Stomach smooth muscle (tissue), 2 donors: ENCODE measurements around the gene MATN1.

Experiments used
- H3K27ac ChIP-seq: one replicate; pipeline ENCODE4 v1.7.0; 2013; ENCODE audit warnings: mild to moderate bottlenecking, low read length, inconsistent platforms
- H3K27me3 ChIP-seq, 2 donors: one replicate each; pipeline ENCODE4 v1.7.0; 2013; ENCODE audit warnings: low read length in 2 of 2; ENCODE audit not compliant: insufficient read depth in 2 of 2, control insufficient read depth in 1 of 2
- H3K36me3 ChIP-seq, 2 donors: one replicate each; pipeline ENCODE4 v1.7.0; 2013; ENCODE audit warnings: low read length in 2 of 2; ENCODE audit not compliant: control insufficient read depth in 2 of 2, insufficient read depth in 2 of 2
- H3K4me1 ChIP-seq: one replicate; pipeline ENCODE4 v1.7.0; 2013; ENCODE audit warnings: low read length; ENCODE audit not compliant: control insufficient read depth, insufficient read depth
- H3K4me3 ChIP-seq, 2 donors: one replicate each; pipeline ENCODE4 v1.7.0; 2013; ENCODE audit warnings: low read length in 2 of 2
- H3K9ac ChIP-seq, 2 donors: one replicate each; pipeline ENCODE4 v1.7.0; 2013; ENCODE audit warnings: low read length in 2 of 2, mild to moderate bottlenecking in 1 of 2
- H3K9me3 ChIP-seq, 2 donors: one replicate each; pipeline ENCODE4 v1.7.0; 2013; ENCODE audit warnings: low read length in 2 of 2; ENCODE audit not compliant: control insufficient read depth in 2 of 2
- donor health status: healthy.
- donor health status: Pancreatic carcinoma.

MATN1 gene

DNA sequence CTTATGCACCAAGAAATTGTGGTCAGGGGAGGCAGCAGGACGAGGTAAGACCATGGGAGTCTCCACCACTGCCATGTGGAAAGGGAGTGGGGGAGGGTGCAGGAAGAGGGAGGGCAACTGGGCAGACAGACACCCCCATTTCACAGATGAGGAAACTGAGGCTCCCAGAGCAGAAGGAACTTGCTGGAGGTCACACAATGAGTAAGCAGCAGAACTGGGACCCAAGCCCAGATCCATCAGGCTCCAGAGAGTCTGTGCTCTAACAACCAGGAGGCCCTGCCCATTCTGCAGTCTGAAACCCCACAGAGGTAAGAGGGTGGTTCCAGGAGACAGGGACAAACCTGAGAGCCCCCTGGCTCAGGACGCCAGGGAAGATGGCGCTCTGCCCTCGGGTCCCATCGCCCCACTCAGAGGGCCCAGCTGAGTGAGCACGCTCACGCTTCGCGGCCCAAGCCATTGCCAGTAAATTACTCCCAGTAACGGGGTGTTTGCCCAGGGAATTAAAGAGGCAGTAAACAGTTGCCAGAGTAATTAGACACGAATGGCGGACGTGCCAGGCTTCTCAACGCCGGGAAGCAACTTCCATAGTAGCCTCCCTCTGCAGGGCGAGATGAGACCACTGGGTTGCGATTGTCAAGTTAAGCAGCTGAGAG lies 59.2 kb downstream of the MATN1 start:
- no peak overlapping the region for H3K9ac ChIP-seq
- no peaks in the 10 kb centered on the region for H3K4me1 ChIP-seq
- no peaks in the 10 kb centered on the region for H3K9me3 ChIP-seq
- H3K27me3 ChIP-seq: peaks cover 2 to 3% of the 10 kb centered on the region in 2 donors
- no peak overlapping the region for H3K4me3 ChIP-seq
- H3K36me3 ChIP-seq: no peaks in the 10 kb centered on the region
- H3K27ac ChIP-seq: no peak overlapping the region

DNA sequence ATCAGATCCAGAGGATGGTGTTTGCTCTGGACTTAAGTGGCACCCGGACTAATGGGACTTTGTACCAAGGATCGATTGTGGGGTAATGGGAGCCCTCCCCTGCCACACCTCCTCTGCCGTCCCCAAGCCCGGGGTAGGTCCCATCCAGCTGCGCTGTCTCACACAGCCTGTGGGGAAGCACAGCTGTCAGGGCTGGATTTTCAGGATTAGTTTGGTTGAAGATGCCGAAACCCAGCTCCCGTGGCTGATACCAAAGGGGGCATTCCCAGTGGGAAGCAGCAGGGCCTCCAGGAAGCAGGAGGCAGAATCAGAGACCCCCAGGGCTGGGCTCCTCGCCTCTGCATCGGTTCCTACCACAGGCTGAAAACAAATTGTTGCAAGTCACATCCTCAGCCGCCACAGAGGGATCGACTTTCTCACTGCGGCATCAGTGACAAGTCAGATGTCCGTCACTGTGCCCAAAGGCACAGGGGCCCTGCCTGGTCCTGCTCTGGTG lies 59.7 kb downstream of the MATN1 start:
- H3K4me1 ChIP-seq: no peaks in the 10 kb centered on the region
- H3K27ac ChIP-seq: no peak overlapping the region
- no peaks in the 10 kb centered on the region for H3K9me3 ChIP-seq

DNA sequence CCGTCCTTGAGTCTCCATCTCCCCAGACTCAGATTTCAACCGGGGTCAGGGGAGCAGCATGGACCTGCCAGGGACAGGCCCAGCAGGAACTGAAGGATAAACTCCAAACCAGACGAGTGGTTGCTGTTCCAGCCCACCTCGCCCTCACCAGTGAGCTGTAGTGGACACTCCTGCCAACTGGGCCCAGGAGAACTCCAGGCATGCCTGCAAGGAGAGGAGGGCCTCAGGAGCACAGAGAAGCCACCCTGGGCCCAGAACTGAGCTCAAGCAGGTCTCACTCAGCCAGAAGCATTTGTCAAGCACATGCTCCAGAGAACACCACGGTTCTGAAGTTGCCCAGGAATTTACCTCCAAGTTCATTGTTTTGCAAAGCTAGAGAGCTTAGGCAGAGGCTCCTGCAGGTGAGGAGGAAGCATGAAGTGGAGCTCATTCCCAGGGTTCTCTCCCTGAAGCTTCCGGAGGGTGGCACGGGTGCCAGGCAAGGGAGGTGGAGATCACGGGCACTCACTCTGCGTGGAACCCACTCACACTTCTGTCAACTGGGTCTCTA lies 61.0 kb downstream of the MATN1 start:
- Histone ChIP-seq H3K4me1 (no peaks in the 10 kb centered on the region), H3K9me3 (no peaks in the 10 kb centered on the region), H3K9ac (no peak overlapping the region), H3K36me3 (no peaks in the 10 kb centered on the region), H3K27me3 (peaks cover 5 to 7% of the 10 kb centered on the region in 2 donors), H3K4me3 (no peak overlapping the region), H3K27ac (no peak overlapping the region)

More for the DNA sequence above, 59.7 kb downstream of the MATN1 start:
- no peaks in the 10 kb centered on the region for H3K36me3 ChIP-seq
- H3K4me3 ChIP-seq: no peak overlapping the region
- peaks cover 2 to 3% of the 10 kb centered on the region in 2 donors for H3K27me3 ChIP-seq
- no peak overlapping the region for H3K9ac ChIP-seq

DNA sequence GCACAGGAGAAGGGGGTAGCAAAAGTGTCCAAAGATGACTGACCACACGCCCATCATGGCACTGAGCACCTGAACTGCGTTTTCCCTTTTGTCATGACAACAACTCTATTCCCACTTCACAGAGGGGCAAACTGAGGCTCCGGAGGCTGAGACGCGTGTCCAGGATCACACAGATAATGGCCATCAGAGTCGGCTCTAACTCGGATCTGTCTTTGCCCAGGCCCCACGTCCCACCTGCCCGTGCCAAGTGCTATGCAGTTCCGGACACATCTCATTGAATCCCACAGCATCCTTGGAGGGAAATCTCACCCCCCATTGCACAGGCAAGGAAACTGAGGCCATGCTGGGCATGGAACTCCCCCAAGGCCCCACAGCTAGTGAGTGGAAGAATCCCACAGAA lies 62.1 kb downstream of the MATN1 start:
- Histone ChIP-seq H3K9ac (no peak overlapping the region), H3K4me3 (no peak overlapping the region), H3K27me3 (peaks cover 7 to 12% of the 10 kb centered on the region in 2 donors), H3K27ac (no peak overlapping the region), H3K36me3 (no peaks in the 10 kb centered on the region), H3K4me1 (no peaks in the 10 kb centered on the region), H3K9me3 (no peaks in the 10 kb centered on the region)
